Astrocyte (in vitro differentiated cells and primary cell): ENCODE results near the gene ACE2. TPM values are rescaled to one million over a fixed set of nuclear protein-coding genes. Genes with fewer than 3 reads are reported as not detected.

Experiments
- DNase-seq: peaks from one replicate; pipeline ENCODE4 v3.0.0-alpha.2; 2010; ENCODE audit warnings: low read depth
- FAIRE-seq: peaks from 2 replicates; lab custom pipeline; 2011; peaks lifted over from hg19 to GRCh38; lab: Jason Lieb, UNC
- H2AFZ ChIP-seq: 2 replicates; pipeline ENCODE4 v1.6.0; 2012; ENCODE audit warnings: low read depth, low read length, inconsistent platforms
- H3K27ac ChIP-seq: 2 replicates; pipeline ENCODE4 v1.5.1; 2011; ENCODE audit warnings: low read depth, low read length, inconsistent platforms
- H3K27me3 ChIP-seq: 2 replicates; pipeline ENCODE4 v1.6.0; 2011; ENCODE audit warnings: low read length, inconsistent platforms; ENCODE audit not compliant: insufficient read depth
- H3K36me3 ChIP-seq: 2 replicates; pipeline ENCODE4 v1.5.1; 2011; ENCODE audit warnings: low read length, inconsistent platforms; ENCODE audit not compliant: insufficient read depth
- H3K4me1 ChIP-seq: 2 replicates; pipeline ENCODE4 v1.5.1; 2011; ENCODE audit warnings: low read length, inconsistent platforms; ENCODE audit not compliant: insufficient read depth
- H3K4me2 ChIP-seq: 2 replicates; pipeline ENCODE4 v1.6.0; 2012; ENCODE audit warnings: low read length, inconsistent platforms
- H3K4me3 ChIP-seq: 2 replicates; pipeline ENCODE4 v1.5.1; 2011; ENCODE audit warnings: low read depth, mild to moderate bottlenecking, low read length, inconsistent platforms; ENCODE audit not compliant: insufficient read depth
- H3K79me2 ChIP-seq: 2 replicates; pipeline ENCODE4 v1.6.0; 2012; ENCODE audit warnings: mild to moderate bottlenecking, low read length, inconsistent platforms; ENCODE audit not compliant: insufficient read depth
- H3K9ac ChIP-seq: 2 replicates; pipeline ENCODE4 v1.6.0; 2012; ENCODE audit warnings: mild to moderate bottlenecking, low read length, inconsistent platforms
- H3K9me3 ChIP-seq: 2 replicates; pipeline ENCODE4 v1.5.1; 2012; ENCODE audit warnings: low read depth, mild to moderate bottlenecking, low read length, inconsistent platforms; ENCODE audit not compliant: insufficient read depth
- H4K20me1 ChIP-seq: 2 replicates; pipeline ENCODE4 v1.6.0; 2012; ENCODE audit warnings: low read length, inconsistent platforms; ENCODE audit not compliant: insufficient read depth
- H3K27ac Mint-ChIP-seq: one replicate; pipeline ENCODE4 v1.8.0; 2021; ENCODE audit warnings: mild to moderate bottlenecking, mixed read lengths; ENCODE audit not compliant: unreplicated experiment
- H3K27me3 Mint-ChIP-seq: one replicate; pipeline ENCODE4 v1.8.0; 2021; ENCODE audit warnings: low read depth, mixed read lengths; ENCODE audit not compliant: unreplicated experiment
- H3K36me3 Mint-ChIP-seq: one replicate; pipeline ENCODE4 v1.8.0; 2021; ENCODE audit warnings: low read depth, mixed read lengths; ENCODE audit not compliant: unreplicated experiment
- H3K4me1 Mint-ChIP-seq: one replicate; pipeline ENCODE4 v1.8.0; 2021; ENCODE audit warnings: low read depth, mixed read lengths; ENCODE audit not compliant: unreplicated experiment
- H3K4me3 Mint-ChIP-seq: one replicate; pipeline ENCODE4 v1.8.0; 2021; ENCODE audit warnings: mild to moderate bottlenecking, moderate library complexity, mixed read lengths; ENCODE audit not compliant: unreplicated experiment
- H3K9me3 Mint-ChIP-seq: one replicate; pipeline ENCODE4 v1.8.0; 2021; ENCODE audit warnings: mild to moderate bottlenecking, mixed read lengths; ENCODE audit not compliant: unreplicated experiment
- CTCF ChIP-seq: IDR thresholded peaks from 2 replicates; pipeline ENCODE4 v1.5.1; 2011; ENCODE audit warnings: low read depth, mild to moderate bottlenecking, inconsistent platforms, low read length, moderate library complexity; ENCODE audit not compliant: insufficient read depth
- EZH2 ChIP-seq: IDR thresholded peaks from 2 replicates; pipeline ENCODE4 v1.6.1; 2012; ENCODE audit warnings: mild to moderate bottlenecking, low read length, inconsistent platforms; ENCODE audit not compliant: insufficient read depth
- total RNA-seq: library from RNA; stranded (reverse); gene quantifications from 2 replicates; pipeline ENCODE4 v1.2.1, GENCODE V29; 2021

The ACE2 gene
- total RNA-seq, 1 donor from 2014 or later = not detected

GRCh38 chrX:15530318-15530717, 70.4 kb downstream of the ACE2 start:
- Histone ChIP-seq H3K36me3 (no peaks in the 10 kb centered on the region), H3K9ac (no peak overlapping the region), H3K27ac (no peak overlapping the region), H3K4me1 (no peaks in the 10 kb centered on the region), H3K27me3 (no peaks in the 10 kb centered on the region), H2AFZ (no peak overlapping the region), H3K9me3 (no peaks in the 10 kb centered on the region), H3K4me3 (no peak overlapping the region), H3K4me2 (no peak overlapping the region), H3K79me2 (no peaks in the 10 kb centered on the region), H4K20me1 (no peaks in the 10 kb centered on the region)
- Mint-ChIP-seq H3K4me1 (peaks cover 4% of the 10 kb centered on the region), H3K4me3 (no peak overlapping the region), H3K27ac (no peak overlapping the region), H3K27me3 (no peaks in the 10 kb centered on the region), H3K9me3 (no peaks in the 10 kb centered on the region), H3K36me3 (no peaks in the 10 kb centered on the region)
- DNase-seq (no peak), FAIRE-seq (peak; percentile 5)
- TF ChIP-seq EZH2 (no peak), CTCF (no peak)

- Mint-ChIP-seq H3K27me3 (no peaks in the 10 kb centered on the region), H3K4me3 (no peak overlapping the region), H3K36me3 (no peaks in the 10 kb centered on the region), H3K27ac (no peak overlapping the region), H3K9me3 (no peaks in the 10 kb centered on the region), H3K4me1 (peaks cover 7% of the 10 kb centered on the region)
- H3K27me3 ChIP-seq = no peaks in the 10 kb centered on the region
- H3K27ac ChIP-seq = no peak overlapping the region
- no peaks in the 10 kb centered on the region for H4K20me1 ChIP-seq
- H2AFZ ChIP-seq = no peak overlapping the region
- no peaks in the 10 kb centered on the region for H3K79me2 ChIP-seq
- H3K36me3 ChIP-seq = no peaks in the 10 kb centered on the region
- TF ChIP-seq EZH2 (no peak), CTCF (no peak)
- no peak overlapping the region for H3K4me2 ChIP-seq
- H3K9me3 ChIP-seq = no peaks in the 10 kb centered on the region
- FAIRE-seq (no peak), DNase-seq (no peak)
- H3K4me3 ChIP-seq = no peak overlapping the region
- H3K9ac ChIP-seq = no peak overlapping the region
- no peaks in the 10 kb centered on the region for H3K4me1 ChIP-seq
Observed at GRCh38 chrX:15529165-15529564, 71.6 kb downstream of the ACE2 start.

- Histone ChIP-seq H2AFZ (no peak overlapping the region), H3K4me1 (no peaks in the 10 kb centered on the region), H3K9me3 (no peaks in the 10 kb centered on the region), H3K36me3 (no peaks in the 10 kb centered on the region), H4K20me1 (no peaks in the 10 kb centered on the region), H3K79me2 (no peaks in the 10 kb centered on the region), H3K9ac (no peak overlapping the region), H3K4me3 (no peak overlapping the region), H3K27me3 (no peaks in the 10 kb centered on the region), H3K27ac (no peak overlapping the region), H3K4me2 (no peak overlapping the region)
- Mint-ChIP-seq H3K4me3 (no peak overlapping the region), H3K27me3 (no peaks in the 10 kb centered on the region), H3K9me3 (no peaks in the 10 kb centered on the region), H3K36me3 (no peaks in the 10 kb centered on the region), H3K27ac (no peak overlapping the region), H3K4me1 (peaks cover 7% of the 10 kb centered on the region)
- DNase-seq (no peak), FAIRE-seq (peak; percentile 26)
- no peak for TF ChIP-seq EZH2
- TF ChIP-seq CTCF = no peak
Observed at GRCh38 chrX:15525664-15526416, 74.9 kb downstream of the ACE2 start.
